BJ (cell line): ENCODE results near the gene TAOK1. TPM values are rescaled to one million over a fixed set of nuclear protein-coding genes. Genes with fewer than 3 reads are reported as not detected.

Source experiments
- CTCF ChIA-PET: fragments of 350-600 bp; formaldehyde crosslinking; extraction: SDS; loops from one replicate; lab custom pipeline; 2021; ENCODE audit warnings: antibody characterized with exemption, inconsistent platforms; lab: Yijun Ruan, JAX
- POLR2A ChIA-PET: fragments of 300-600 bp; sonication (Branson Sonifier 250); formaldehyde crosslinking; extraction: SDS; loops from one replicate; lab custom pipeline; 2021; ENCODE audit warnings: antibody characterized with exemption; lab: Charles Lee
- DNase-seq: peaks from one replicate; pipeline ENCODE4 v3.0.0-alpha.2; 2011; ENCODE audit warnings: low read depth
- H3K27me3 ChIP-seq: 2 replicates; pipeline ENCODE4 v1.6.0; 2011; ENCODE audit warnings: low read length; ENCODE audit not compliant: control insufficient read depth, insufficient read depth
- H3K36me3 ChIP-seq: 2 replicates; pipeline ENCODE4 v1.5.1; 2011; ENCODE audit warnings: low read length; ENCODE audit not compliant: control insufficient read depth, insufficient read depth
- H3K4me3 ChIP-seq: 2 replicates; pipeline ENCODE4 v1.5.1; 2011; ENCODE audit warnings: low read depth, mild to moderate bottlenecking, control low read depth, low read length
- polyA plus RNA-seq: library from polyadenylated mRNA; depleted of rRNA; stranded (reverse); fragments of >200 nt; gene quantifications from 2 replicates; pipeline ENCODE4 v1.2.3, GENCODE V29; 2011
- TF ChIP-seq, protein P1 (sequence below): IDR thresholded peaks from 2 replicates; pipeline ENCODE4 v1.5.1; 2011; ENCODE audit warnings: low read depth, mild to moderate bottlenecking, control low read depth, inconsistent platforms, low read length, moderate library complexity; ENCODE audit not compliant: insufficient read depth

TAOK1 gene
- polyA plus RNA-seq, 1 experiment: 9.1 TPM

DNA sequence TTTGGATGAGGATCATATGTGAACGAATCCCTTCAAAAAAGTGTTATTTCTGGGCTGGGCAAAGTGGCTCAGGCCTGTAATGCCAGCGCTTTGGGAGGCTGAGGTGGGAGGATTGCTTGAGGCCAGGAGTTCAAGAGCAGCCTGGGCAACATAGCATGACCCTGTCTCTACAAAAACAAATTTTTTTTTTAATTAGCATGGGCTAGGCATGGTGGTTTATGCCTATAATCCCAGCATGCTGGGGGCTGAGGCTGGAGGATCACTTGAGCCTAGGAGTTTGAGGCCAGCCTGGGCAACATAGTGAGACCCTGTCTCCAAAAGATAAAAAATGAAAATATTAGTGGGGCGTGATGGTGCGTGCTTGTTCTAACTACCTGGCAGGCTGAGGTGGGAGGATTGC lies 4.6 kb downstream of the TAOK1 start:
- Histone ChIP-seq H3K27me3 (no peaks in the 10 kb centered on the region), H3K36me3 (no peaks in the 10 kb centered on the region), H3K4me3 (no peak overlapping the region)
- TF ChIP-seq, protein P1, sequence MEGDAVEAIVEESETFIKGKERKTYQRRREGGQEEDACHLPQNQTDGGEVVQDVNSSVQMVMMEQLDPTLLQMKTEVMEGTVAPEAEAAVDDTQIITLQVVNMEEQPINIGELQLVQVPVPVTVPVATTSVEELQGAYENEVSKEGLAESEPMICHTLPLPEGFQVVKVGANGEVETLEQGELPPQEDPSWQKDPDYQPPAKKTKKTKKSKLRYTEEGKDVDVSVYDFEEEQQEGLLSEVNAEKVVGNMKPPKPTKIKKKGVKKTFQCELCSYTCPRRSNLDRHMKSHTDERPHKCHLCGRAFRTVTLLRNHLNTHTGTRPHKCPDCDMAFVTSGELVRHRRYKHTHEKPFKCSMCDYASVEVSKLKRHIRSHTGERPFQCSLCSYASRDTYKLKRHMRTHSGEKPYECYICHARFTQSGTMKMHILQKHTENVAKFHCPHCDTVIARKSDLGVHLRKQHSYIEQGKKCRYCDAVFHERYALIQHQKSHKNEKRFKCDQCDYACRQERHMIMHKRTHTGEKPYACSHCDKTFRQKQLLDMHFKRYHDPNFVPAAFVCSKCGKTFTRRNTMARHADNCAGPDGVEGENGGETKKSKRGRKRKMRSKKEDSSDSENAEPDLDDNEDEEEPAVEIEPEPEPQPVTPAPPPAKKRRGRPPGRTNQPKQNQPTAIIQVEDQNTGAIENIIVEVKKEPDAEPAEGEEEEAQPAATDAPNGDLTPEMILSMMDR: no peak
- POLR2A ChIA-PET: no interaction called here
- DNase-seq: no peak
- CTCF ChIA-PET: no interaction called here

DNA sequence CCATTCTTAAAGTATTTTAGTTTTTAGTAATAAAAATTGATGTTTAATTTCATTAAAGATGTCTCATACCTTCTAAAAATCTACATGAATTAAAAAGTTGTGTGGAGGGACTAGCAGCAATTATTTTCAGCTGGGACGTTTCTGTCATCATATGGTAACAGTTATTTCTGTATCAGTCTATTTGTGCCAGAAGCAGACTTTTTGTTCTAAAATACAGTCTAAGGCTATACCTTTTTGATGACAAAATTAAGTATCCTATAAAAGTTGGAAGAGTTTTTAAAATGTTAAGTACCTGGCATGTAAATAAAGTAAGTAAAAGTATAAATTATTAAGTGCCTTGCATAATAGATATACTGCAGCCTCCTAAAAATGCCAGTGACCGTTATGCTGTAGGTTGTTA lies 5.9 kb downstream of the TAOK1 start:
- POLR2A ChIA-PET: no interaction called here
- no peak for DNase-seq
- TF ChIP-seq, protein P1: no peak
- no peaks in the 10 kb centered on the region for H3K27me3 ChIP-seq
- no peaks in the 10 kb centered on the region for H3K36me3 ChIP-seq
- CTCF ChIA-PET: interaction anchor here (0.7 to 1.4 kb wide), 2 partner anchors 16 to 26 kb away, joined by 3 to 7 read pairs; no protein-coding TSS in a partner anchor
- H3K4me3 ChIP-seq: no peak overlapping the region

GRCh38 chr17:29399634-29400033 lies 9.5 kb downstream of the TAOK1 start:
- TF ChIP-seq, protein P1: no peak
- DNase-seq: no peak
- Histone ChIP-seq H3K4me3 (no peak overlapping the region), H3K36me3 (no peaks in the 10 kb centered on the region), H3K27me3 (no peaks in the 10 kb centered on the region)
- POLR2A ChIA-PET: no interaction called here
- CTCF ChIA-PET: no interaction called here

DNA sequence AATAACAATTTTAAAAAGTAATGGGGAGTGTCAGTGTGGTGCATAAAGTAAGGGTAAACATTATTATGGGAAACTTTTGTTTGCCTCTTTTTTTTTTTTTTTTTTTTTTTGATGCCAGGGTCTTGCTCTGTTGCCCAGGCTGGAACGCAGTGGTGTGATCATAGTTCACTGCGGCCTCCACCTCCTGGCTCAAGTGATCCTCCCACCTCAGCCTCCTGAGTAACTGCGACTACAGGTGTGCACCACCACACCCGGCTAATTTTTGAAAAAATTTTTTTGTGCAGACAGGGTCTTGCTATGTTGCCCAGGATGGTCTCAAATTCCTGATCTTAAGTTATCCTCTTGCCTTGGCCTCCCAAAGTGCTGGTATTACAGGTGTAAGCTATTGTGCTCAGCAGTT lies 10.7 kb downstream of the TAOK1 start:
- Histone ChIP-seq H3K27me3 (no peaks in the 10 kb centered on the region), H3K4me3 (no peak overlapping the region), H3K36me3 (peaks cover 2% of the 10 kb centered on the region; the same call in 1 of the 2 replicates)
- POLR2A ChIA-PET: no interaction called here
- CTCF ChIA-PET: no interaction called here
- DNase-seq: no peak
- TF ChIP-seq, protein P1: no peak

DNA sequence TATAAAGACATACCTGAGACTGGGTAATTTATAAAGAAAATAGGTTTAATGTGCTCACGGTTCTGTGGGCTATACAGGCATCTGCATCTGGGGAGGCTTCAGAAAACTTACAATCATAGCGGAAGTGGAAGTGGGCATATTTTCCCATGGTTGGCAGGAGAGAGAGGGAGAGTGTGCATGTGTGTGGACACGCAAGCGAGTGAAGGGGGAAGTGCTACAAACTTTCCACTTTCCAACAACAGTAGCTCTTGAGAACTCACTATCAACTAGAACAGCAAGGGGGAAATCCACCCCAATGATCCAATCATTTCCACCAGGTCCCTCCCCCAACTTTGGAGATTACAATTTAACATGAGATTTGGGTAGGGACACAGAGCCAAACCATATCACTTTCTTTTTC lies 11.1 kb downstream of the TAOK1 start:
- POLR2A ChIA-PET: no interaction called here
- Histone ChIP-seq H3K27me3 (no peaks in the 10 kb centered on the region), H3K4me3 (no peak overlapping the region), H3K36me3 (peaks cover 2% of the 10 kb centered on the region; the same call in 1 of the 2 replicates)
- no peak for DNase-seq
- CTCF ChIA-PET: no interaction called here
- TF ChIP-seq, protein P1: no peak
